ENCODE measurements around the gene RPUSD3.

GRCh38 chr3:9810846-9811245, 33.0 kb downstream of the RPUSD3 start:
- TF ChIP-seq POLR2AphosphoS5 (IDR thresholded peaks at IDR 0.05), result no peak
- TF ChIP-seq CTCF (IDR thresholded peaks at IDR 0.05), result no peak
- no peak for TF ChIP-seq POLR2A (IDR thresholded peaks at IDR 0.05)

Data from transverse colon (tissue), 4 donors.